ENCODE results near the gene ITPR2.

- TF ChIP-seq, protein P1, sequence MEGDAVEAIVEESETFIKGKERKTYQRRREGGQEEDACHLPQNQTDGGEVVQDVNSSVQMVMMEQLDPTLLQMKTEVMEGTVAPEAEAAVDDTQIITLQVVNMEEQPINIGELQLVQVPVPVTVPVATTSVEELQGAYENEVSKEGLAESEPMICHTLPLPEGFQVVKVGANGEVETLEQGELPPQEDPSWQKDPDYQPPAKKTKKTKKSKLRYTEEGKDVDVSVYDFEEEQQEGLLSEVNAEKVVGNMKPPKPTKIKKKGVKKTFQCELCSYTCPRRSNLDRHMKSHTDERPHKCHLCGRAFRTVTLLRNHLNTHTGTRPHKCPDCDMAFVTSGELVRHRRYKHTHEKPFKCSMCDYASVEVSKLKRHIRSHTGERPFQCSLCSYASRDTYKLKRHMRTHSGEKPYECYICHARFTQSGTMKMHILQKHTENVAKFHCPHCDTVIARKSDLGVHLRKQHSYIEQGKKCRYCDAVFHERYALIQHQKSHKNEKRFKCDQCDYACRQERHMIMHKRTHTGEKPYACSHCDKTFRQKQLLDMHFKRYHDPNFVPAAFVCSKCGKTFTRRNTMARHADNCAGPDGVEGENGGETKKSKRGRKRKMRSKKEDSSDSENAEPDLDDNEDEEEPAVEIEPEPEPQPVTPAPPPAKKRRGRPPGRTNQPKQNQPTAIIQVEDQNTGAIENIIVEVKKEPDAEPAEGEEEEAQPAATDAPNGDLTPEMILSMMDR (IDR thresholded peaks at IDR 0.05), result no peak
- no peak for TF ChIP-seq POLR2A (IDR thresholded peaks at IDR 0.05)
Observed at GRCh38 chr12:26833743-26834490, 923 bp upstream of the ITPR2 start.

Measured in tibial nerve (tissue), 3 donors.